GM18951 (cell line): ENCODE data around the gene ASAP2.

Experiments used
- POLR2A ChIP-seq: IDR thresholded peaks from 4 replicates; pipeline ENCODE4 v1.6.1; 2011; ENCODE audit warnings: mild to moderate bottlenecking; ENCODE audit not compliant: insufficient read length, insufficient read depth; ENCODE audit errors: extremely low read depth
- in situ Hi-C: fragments of 300-500 bp; cut with MboI; formaldehyde crosslinking; loops from one replicate; pipeline ENCODE4 v1.12.0; 2022; ENCODE audit warnings: low sequenced_read_pairs, mixed read lengths, inconsistent platforms; ENCODE audit not compliant: unreplicated experiment

ASAP2 gene

DNA sequence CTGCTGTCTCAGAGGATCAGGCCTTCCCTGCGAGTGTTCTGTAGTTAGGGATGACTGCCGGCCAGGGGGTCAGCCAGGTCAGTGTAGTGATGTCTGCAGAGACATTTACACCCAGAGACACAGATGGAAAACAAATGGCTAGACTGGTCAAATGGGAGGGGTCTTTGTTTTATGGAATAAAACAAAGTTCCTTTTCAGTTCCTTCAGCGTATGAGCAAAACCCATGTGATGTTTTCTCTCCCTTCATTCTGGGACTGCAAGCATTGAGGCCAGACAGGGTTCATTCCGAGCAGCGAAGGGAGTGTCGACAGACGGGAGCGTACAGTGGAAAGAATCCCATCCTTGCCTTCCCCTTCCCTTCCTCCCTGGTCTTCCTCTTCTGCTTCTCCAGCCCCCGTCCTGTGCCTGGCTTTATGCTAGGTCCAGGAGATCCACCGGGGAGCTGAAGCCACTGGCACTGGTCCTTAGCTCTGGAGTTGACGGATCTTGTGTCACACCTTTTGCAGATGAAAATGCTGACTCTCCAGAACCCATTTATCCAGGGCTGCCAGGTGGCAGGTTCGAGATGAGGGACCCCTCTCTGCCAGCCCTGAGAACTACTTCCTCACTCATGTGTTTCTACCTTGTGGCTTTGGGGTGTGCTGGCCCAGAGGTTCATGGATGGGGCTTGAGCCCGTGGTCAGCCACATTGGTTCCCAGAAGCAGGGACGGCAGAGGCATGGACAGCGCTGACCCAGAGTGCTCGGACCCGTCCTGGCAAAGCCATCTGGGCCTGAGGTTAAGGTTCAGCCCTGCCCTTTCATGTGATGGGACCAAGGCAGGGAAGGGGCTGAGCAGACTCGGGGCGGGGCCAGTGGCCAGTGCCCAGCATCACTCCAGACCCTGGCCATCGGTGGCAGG lies 192.5 kb downstream of the ASAP2 start:
- TF ChIP-seq POLR2A, result no peak
- in situ Hi-C loops, result no loop called here

DNA sequence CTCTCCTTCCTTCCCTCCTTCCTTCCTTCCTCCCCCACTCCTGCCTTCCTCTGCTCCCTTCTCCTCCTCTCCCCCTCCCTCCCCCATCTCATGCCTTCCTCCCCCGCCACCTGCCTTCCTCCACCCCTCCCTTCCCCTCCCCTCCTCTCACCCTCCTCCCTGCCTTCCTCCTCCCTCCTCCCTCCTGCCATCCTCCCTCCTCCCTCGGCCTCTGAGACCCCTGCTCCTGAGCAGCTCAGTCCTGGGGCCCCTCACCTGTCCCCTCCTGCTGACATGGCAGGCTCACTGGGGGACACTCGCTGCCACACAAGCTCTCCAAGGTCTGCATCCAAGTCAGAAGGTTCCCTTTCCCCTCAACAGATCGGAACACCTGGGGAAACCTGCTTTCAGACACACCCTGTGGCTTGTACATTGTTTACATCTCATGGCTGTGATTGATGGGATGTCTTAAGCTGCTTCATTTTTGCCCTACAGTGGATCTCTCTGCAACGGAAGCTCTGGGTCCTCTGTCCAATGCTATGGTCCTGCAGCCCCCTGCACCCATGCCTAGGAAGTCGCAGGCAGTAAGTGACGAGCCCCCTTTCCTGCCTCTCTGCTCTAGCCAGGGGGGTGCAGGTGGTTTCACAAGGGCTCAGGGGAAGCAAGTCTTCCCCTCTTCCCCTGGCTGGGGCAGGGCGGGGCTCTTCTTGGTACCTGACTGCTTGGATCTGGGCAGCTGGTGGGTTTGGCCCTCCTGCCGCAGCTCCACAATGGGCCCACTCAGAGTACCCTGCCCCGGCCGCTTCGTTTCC lies 193.9 kb downstream of the ASAP2 start:
- in situ Hi-C loops, result no loop called here
- TF ChIP-seq POLR2A, result no peak

DNA sequence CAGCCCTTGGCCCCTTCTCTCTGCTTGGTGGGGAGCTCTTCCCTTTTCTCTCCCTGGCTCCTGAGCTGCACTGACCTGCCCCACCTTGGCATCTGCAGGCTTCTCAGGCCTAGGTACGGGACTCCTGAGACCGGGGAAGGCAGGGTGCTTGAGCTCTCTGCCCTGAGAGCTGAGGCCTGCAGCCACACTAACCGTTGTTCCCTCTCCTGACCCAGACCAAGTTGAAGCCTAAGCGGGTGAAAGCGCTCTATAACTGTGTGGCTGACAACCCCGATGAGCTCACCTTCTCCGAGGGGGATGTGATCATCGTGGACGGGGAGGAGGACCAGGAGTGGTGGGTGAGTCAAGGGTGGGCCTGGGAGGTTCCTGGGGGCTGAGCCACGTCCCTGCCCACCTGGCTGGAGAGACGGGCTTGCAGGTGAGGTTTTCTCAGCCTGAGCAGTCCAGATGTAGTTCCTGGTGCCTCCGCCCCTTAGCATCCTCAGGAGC lies 194.5 kb downstream of the ASAP2 start:
- no peak for TF ChIP-seq POLR2A
- in situ Hi-C loops, result no loop called here

DNA sequence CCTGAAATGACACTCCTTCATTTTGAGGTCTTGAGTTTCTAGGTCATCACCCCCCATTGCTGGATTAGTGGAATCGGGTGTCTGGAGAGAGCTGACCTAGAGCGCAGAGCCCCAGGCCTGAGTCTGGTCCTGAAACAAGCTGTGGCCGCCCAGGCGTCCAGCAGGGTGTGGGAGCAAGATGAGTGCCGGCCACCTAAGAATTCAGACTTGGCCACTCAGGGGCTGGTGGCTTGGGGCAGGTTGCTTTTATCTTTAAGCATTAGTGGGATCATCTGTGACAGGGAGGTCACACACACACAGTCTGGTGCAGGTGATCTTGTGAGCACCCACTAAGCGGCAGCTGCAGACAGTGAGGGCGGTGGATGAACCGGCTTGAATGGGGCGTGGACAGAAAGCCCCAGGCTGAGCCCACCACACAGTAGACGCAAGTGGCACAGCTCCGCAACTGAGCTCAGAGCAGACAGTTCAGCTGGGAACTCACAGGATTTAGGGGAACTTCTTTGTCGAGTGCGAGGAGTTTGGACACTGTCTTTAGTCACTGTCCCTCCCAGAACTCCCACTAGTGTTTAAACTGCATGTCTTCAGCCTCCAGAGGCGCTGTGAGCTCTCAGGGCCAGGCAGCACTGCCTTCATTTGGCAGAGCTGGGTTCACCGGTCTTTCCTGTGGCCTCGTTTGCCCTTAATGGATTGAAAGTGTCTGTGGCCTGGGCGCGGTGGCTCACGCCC lies 195.2 kb downstream of the ASAP2 start:
- no peak for TF ChIP-seq POLR2A
- in situ Hi-C loops, result no loop called here

DNA sequence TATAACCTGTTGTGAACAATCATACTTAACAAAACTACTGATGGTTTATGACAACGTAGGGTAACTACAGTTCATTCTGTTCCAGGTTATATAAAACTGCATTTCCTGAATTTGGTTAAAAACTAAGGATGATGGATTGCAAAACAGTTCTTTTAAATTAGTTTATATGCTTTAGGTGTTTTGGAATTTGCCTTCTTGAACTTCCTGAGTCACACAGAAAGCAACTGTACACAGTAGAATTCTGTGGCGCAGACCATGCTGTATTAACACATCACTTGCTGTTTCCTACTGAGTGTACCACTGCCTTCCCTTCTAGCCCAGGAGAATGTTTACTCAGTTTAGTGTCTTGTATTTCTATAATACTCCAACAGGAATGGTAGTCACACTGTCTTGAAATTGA lies 197.3 kb downstream of the ASAP2 start:
- in situ Hi-C loops, result no loop called here
- no peak for TF ChIP-seq POLR2A

DNA sequence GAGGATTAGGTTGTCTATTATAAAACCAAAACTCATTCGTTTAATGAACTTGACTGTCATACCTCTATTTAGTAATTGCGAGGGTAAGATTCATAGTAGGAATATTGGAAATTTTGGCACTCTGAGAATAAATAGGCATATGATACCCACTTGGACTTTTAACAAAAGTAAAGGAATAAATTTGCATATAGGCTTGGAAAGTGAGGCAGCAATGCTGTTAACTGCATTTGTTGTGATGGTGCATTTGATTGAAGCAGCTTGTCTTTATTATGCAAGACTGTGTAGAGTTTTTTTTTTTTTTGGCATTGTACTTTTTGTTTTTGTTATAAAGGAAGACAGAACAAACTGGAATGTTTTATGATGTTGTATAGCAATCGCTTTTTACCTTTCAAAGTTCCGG lies 197.8 kb downstream of the ASAP2 start:
- no peak for TF ChIP-seq POLR2A
- in situ Hi-C loops, result no loop called here

DNA sequence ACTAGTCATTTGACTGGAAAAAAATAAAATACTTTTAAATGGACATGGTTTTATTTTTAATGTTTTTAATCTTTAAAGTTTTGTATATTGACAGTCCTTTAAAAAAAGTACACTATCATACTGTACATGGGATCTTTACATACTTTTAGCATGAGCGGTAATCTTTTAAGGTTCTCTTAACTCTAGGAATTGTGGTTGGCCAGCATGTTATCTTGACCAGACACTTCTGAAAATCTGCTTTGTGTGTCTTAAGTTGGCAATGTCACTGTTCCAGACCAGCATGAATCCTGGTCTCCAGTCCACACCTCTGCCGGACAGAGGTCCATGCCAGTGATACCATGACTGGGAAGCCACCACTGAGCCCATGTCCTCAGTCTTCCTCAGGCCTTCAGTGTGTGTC lies 199.0 kb downstream of the ASAP2 start:
- TF ChIP-seq POLR2A, result no peak

DNA sequence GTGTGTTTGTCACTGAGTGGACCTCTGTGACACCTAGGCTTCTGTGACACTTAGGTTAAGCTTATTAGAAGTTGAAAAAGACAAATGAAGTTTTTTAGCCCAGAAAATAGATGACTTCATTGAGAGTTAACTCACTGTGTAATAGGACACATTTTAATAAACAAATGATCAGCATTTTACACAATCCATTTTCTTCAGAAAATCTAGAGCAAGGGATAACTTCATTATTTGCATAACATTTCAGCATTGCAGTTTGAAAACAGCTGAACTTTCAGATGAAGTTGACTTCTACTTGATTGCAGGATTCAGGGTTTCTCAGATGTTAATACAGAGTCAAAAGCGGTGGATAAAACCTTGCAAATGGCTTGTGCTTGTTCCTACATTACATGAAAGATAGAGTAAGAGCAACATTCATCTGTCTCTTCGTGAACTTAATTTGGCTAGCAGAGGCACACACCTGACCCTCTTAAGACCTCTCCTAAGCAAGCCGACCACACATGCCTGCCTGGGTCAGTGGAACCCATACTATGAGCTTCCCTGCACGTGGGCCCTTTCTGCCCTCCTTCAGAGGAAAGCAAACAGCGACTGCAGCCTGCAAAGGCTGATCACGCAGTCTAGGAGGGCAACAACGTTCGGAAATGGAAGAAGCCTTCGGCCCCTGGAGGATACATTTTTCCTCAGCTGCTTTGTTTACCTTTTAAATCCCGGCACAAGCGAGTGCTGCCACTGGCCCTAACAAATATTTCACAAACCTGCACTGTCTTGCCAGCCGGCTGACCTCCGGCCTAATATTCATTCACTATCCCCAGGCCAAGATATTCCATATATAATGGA lies 200.1 kb downstream of the ASAP2 start:
- no peak for TF ChIP-seq POLR2A
- in situ Hi-C loops, result no loop called here

More for the DNA sequence above, 199.0 kb downstream of the ASAP2 start:
- in situ Hi-C loops, result no loop called here

DNA sequence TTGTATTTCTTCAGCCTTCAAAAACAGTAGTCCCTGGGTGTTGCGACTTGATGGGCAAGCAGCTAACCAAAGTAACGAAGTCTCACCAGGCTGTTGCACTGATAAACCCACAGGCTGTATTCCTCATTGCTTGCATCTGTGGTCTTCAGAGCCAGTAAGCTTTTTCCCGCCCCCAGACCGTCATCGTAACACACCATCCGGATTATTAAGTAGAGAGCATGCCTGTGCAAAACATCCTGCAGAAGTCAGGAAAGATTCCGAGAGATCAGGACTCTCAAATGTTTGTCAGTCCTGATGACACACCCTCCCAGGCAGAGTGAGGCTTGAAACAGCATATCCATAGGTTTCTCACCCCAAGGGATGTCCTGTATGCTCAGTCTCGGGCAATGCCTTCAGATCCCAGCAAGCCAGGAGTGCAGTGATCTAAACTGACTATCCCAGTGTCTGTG lies 200.8 kb downstream of the ASAP2 start:
- in situ Hi-C loops, result no loop called here
- no peak for TF ChIP-seq POLR2A

DNA sequence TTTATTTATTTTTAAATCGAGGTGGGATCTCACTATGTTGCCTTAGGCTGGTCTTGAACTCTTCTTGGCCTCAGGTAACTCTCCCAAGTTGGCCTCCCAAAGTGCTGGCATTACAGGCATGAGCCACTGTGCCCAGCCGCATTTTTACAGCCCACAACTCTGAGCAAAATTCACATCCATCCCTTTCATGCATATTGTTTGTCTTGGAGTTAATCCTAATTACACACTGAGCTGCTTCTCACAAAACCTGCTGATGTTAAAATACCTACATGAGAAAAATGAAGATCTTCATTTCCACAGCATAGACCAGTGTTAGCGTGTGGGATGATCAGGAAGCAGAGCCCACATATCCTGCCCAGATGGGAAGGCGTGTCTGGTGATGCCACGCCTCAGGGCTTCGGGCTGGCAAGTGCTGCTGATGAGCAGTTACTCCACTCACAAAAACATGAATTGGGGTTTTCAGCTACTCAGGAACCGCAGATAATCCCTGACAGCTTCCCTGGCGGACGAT lies 202.1 kb downstream of the ASAP2 start:
- no peak for TF ChIP-seq POLR2A

DNA sequence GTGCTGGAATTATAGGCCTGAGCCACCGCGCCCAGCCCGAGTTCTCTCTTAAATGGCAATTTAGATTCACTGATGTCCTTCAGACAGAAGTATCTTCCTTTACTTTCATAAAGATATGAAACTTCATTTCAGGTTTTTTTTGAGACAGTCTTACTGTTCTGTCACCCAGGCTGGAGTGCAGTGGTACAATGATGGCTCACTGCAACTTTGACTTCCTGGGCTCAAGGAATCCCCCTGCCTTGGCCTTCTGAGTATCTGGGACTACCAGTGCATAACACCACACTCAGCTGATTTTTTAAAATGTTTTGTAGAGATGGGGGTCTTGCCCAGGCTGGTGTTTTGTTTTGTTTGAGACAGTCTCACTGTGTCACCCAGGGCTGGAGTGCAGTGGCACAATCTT lies 203.5 kb downstream of the ASAP2 start:
- in situ Hi-C loops, result no loop called here
- TF ChIP-seq POLR2A, result no peak

More for the DNA sequence above, 202.1 kb downstream of the ASAP2 start:
- in situ Hi-C loops, result no loop called here

DNA sequence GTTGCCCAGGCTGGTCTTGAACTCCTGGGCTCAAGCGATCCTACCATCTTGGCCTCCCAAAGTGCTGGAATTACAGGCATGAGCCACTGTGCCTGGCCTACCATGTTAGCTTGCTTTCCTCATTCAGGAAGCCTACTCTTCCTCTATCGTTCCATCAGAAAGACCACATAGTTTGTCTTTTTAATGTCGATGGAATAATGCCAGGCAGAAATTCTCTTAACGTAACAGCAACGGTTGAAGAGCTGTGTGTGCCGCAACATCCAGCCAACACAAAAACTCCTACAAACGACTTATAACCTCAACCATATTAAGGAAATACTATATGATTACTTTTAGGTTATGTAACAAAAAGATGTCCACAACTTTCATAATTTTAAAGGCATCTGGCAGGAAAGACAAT lies 206.2 kb downstream of the ASAP2 start:
- in situ Hi-C loops, result no loop called here
- TF ChIP-seq POLR2A, result no peak

DNA sequence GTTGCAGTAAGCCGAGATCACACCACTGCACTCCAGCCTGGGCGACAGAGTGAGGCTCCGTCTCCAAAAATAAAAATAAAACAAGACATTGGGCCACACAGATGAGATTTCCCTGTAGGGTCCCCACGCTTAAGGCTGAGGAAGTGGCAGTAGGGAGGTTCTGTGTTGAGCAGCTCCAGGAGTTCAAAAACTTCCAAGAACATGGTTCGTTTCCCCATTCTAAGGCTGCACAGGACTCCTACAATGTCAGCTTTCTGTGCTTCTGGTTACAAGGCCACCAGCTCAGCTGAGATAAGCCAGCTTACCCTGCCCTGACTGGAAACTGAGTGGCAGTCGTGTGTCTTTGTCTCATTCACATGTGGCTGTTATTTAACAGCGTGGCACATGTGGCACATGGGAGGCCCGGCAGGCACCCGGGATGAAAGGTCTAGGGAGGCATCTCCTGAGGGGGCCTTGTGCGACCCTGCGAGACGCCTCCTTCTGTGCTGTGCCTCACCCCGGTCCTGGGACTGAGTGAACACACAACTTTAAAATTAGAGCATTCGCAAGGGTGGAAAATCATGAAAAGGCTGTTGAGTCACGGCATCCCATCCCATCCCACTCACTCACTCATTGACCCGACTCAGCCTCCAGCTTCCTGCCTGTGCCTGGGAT lies 209.0 kb downstream of the ASAP2 start:
- no peak for TF ChIP-seq POLR2A
- in situ Hi-C loops, result no loop called here
